Activated CD4-positive, alpha-beta T cell treated with anti-CD3 and anti-CD28 coated beads, Interleukin-2, Interleukin-6, amounts not matched to agents 100 ng/mL and 50 ng/mL, durations not matched to agents 16 hours and 8 hours (primary cell): ENCODE measurements around the gene SLC35E2B.
"Not testable (repeated sequence)": the region's sequence is repeated elsewhere in the genome, so short reads cannot be mapped to it uniquely, and the experiment has no call there.

ENCODE experiments used
- DNase-seq: peaks from one replicate; pipeline ENCODE4 v3.0.0-alpha.2; 2020

The SLC35E2B gene

GRCh38 chr1:1637479-1637875 lies 55.1 kb downstream of the SLC35E2B start:
- not testable (repeated sequence) for DNase-seq

- DNase-seq = not testable (repeated sequence)
These were observed 55.7 kb downstream of the SLC35E2B start for GRCh38 chr1:1636621-1637478.

GRCh38 chr1:1634613-1635012 lies 58.0 kb downstream of the SLC35E2B start:
- DNase-seq = not testable (repeated sequence)

DNA sequence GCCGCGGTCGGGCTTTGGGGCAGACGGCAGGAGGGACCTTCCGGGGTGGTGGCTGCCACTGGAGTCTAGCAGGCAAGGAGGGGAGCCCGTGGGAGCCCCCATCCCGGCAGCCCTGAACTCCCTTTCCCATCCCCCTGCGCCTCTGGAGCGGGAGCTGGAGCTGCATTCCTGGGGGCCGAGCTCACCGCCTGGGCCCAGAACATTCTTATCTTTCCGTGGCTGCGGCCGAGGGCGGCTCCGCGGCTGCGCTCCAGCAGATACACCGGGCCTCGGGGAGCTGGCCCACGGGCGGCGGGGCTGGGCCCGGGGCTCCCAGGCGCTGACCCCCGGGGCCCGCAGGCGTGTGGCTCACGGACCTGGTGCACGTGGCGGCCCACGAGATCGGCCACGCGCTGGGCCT lies 59.2 kb downstream of the SLC35E2B start:
- DNase-seq = not testable (repeated sequence)

DNA sequence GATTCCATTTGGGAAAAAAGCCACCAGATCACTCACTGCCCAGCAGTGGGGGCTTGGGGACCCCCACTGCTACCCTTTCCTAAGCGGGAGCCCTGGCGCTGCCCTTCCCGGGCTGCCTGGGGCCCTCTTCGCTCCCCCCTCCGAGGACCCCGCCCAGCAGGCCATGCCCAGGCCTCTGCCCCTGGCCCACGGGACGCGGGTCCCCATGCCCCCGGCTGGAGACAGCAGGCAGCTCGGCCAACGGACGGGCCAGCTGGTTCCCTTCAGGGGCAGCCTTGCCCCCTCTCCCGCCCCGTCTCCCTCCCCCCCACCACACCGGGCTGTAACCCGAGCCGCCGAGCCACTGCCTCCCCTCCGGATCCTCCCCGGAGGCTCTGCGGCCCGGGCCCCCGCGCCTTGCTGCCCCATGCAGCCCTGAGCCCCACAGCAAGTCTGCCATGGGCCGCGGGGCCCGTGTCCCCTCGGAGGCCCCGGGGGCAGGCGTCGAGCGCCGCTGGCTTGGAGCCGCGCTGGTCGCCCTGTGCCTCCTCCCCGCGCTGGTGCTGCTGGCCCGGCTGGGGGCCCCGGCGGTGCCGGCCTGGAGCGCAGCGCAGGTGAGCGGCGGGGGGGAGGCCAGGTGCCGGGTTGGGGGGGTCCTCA lies 60.7 kb downstream of the SLC35E2B start, which contains the start of gene MMP23B:
Gene MMP23B, plus strand, starts transcription at position 392 of the 639 bp plus-strand sequence. Its CDS starts 46 bp downstream, at position 438.
- DNase-seq = no peak

DNA sequence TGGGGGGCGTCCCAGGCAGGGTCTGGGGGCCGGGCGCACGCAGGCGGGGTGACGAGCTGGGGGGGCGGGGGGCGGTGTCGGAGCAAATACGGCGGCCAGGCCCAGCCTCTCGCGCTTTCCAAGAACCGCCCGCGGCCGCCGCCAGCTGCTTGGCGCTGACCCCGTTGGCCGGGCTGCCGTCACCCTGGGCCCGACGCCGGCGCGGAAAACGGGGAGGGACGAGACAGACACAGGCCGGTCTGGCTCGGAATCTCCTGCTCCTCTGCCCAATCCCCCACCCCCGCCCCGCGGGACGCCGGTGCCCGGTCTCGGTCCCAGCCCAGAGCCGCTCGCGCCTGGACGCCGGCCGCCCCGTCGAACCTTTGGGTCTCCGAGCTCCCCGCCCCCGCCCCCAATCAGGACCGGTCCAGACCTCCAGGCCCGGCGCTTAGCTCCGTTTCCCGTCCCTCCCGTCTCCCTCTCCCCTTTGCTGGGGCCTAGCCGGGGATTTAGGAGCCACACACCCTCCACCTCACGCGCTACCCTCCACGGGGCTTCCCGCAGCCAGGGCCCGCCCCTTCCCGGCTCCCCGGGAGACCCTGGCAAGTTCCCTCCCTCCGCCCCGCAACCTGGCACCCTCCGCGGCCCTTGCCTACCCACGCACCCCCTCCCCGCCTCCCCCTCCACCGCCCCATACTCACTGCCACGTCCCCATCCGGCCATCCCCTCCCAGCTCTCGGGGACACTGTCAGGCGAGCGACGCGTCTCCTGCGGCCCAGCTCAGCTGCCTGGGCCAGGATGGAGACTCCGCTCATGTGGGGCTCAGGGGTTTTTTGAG lies 61.4 kb downstream of the SLC35E2B start:
- no peak for DNase-seq

DNA sequence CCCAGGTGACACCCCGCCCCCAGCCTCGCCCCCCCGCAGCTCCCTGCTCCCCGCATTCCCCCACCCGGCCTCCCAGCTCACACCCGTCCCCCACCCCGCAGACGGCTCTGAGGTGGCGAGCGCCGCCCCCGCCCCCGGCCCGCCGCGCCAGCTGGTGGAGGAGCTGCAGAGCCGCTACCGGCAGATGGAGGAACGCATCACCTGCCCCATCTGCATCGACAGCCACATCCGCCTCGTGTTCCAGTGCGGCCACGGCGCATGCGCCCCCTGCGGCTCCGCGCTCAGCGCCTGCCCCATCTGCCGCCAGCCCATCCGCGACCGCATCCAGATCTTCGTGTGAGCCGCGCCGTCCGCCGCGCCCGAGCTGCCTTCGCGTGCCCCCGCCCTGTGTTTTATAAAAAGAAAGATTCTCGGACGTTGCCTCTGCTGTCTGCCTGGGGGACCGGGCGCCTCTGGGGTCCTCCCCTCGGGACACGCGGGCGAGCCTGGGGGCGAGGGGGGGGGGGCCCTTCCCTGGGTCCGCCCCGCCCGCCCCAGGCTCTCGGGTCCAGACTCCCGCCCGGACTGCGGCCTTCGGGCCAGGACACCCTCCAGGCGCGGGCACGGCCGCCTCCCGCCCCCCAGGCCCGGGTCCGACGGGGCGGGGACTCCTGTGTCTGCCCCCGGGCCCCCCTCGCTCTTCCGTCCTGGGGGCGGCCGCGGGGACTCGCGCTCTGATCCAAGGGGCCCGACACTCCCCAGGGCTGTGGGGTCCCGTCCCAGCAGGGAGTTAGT lies 62.2 kb downstream of the SLC35E2B start:
- peak; percentile 94 for DNase-seq

GRCh38 chr1:1629430-1630190 lies 63.0 kb downstream of the SLC35E2B start:
- DNase-seq = peak; percentile 64

DNA sequence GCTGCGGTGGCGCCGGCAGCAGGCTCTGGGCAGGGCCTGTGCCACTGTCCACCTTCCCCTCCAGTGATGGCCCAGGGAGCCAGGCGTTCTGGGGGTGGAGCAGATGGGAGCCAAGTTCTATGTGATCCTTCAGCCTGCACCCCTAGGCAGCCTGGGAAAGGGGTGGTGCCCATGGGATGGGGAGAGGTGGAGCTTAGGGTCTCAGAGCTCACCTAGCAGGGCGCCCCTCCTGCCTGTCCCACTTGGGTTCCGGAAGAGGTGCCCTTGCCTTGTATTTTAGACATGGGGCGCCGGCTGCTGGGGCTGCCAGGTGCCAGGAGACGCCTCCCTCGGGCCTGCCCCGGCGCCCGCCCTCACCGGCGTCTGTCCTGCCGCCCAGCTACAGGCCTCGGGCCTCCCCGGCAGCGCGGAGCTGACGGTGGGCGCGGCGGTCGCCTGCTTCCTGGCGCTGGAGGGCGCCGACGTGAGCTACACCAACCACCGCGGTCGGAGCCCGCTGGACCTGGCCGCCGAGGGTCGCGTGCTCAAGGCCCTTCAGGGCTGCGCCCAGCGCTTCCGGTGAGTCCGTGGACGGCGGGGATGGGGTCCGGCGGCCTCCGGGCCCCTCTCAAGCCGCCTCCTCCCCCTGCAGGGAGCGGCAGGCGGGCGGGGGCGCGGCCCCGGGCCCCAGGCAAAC lies 63.7 kb downstream of the SLC35E2B start:
- peak; percentile 50 for DNase-seq

DNA sequence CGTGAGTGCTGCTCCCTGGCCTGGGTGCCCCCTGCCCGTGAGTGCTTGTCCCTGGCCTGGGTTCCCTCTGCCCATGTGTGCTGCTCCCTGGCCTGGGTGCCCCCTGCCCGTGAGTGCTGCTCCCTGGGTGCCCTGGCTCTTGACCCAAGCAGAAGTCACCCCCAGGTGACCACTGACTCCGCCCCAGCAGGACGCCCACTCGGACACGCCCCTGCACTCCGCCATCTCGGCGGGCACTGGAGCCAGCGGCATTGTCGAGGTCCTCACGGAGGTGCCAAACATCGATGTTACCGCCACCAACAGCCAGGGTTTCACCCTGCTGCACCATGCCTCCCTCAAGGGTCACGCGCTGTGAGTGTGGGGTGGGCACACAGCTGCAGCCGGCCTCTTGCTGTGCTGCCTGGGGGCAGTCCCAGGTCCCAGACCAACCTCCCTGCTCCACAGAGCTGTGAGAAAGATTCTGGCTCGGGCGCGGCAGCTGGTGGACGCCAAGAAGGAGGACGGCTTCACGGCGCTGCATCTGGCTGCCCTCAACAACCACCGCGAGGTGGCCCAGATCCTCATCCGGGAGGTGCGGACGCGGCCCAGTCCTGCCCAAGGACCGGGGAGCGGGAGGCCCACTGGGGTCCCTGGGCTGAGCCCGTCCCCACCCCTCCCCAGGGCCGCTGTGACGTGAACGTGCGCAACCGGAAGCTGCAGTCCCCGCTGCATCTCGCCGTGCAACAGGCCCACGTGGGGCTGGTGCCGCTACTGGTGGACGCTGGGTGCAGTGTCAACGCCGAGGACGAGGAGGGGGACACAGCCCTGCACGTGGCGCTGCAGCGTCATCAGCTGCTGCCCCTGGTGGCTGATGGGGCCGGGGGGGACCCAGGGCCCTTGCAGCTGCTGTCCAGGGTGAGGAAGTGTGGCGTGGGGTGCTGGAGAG lies 64.5 kb downstream of the SLC35E2B start:
- DNase-seq = no peak

DNA sequence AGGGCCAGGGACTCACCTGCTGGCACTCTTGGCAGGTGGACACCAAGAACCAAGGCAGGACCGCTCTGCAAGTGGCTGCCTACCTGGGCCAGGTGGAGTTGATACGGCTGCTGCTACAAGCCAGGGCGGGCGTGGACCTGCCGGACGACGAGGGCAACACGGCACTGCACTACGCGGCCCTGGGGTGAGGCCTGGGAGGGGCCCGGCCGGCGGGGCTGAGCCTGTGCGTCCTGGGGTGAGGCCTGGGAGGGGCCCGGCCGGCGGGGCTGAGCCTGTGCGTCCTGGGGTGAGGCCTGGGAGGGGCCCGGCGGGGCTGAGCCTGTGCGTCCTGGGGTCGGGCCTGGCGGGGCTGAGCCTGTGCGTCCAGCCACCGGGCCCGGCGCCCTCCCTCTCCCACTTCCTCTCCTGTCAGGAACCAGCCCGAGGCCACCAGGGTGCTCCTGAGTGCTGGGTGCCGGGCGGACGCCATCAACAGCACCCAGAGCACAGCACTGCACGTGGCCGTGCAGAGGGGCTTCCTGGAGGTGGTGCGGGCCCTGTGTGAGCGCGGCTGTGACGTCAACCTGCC lies 65.2 kb downstream of the SLC35E2B start:
- no peak for DNase-seq

- no peak for DNase-seq
These were observed 66.1 kb downstream of the SLC35E2B start for GRCh38 chr1:1626207-1627141.

GRCh38 chr1:1625824-1626206 lies 66.8 kb downstream of the SLC35E2B start:
- no peak for DNase-seq

GRCh38 chr1:1625404-1625775 lies 67.2 kb downstream of the SLC35E2B start:
- DNase-seq = no peak

DNA sequence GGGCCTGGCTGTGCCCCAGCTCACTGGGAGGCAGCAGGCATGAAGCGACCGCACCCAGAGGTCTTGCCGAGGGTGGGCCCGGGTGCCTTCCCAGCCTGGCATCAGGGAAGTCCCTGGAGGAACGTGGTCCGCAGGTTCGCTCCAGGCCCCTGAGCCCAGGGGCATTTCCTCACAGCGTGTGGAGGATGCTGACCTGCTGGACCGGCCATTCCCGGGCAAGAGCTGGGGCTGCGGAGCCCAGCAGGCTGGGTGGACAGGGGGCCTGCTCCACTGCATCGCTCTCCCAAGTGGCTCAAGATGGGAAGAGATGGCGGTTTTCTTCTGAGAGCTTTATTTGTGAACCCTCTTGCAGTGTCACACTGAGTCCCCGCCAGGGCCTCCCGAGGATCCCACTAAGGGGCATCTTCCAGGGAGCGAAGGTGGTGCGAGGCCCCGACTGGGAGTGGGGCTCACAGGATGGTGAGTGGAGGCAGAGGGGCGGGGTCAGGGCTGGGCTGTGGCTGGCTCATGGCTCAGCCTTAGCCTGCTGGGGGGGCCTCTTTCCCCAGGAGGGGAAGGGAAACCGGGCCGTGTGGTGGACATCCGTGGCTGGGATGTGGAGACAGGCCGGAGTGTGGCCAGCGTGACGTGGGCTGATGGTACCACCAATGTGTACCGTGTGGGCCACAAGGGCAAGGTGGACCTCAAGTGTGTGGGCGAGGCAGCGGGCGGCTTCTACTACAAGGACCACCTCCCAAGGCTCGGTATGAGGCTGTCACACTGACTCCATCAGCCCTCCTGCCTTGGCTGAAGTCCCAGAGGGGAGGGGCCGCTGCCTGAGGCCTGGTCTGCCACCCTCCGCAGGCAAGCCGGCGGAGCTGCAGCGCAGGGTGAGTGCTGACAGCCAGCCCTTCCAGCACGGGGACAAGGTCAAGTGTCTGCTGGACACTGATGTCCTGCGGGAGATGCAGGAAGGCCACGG lies 67.9 kb downstream of the SLC35E2B start:
- DNase-seq = no peak

DNA sequence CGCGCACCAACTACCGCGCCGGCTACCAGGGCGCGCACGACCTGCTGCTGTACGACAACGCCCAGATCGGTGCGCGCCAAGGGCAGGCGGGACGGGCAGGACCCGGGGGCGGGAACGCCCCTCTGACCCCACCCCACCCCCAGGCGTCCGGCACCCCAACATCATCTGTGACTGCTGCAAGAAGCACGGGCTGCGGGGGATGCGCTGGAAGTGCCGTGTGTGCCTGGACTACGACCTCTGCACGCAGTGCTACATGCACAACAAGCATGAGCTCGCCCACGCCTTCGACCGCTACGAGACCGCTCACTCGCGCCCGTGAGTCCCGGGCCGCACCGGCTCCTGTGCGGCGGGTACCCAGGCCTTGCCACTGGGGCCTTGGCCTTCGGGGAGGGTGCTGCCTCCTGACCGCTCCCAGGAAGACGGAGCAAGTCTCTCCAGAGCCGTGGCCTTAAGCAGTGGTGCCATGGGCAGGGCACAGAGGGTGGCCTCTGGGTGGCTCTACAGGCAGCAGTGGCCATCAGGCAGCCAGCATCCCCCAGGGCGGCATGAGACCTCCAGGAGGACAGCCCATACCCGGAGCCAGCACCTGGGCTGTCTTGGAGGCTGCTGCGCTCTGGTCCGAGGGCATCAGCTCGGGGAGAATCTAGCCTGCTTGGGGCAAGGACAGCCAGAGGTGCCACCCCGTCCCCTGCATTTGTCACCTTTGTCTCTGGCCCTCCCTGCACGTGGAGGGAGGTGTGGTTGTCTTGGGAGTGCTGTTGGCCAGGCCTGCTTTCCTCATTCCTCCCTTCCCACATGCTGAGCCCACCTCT lies 68.8 kb downstream of the SLC35E2B start:
- no peak for DNase-seq
